Natural killer cell (primary cell): ENCODE data around the gene PEX26. TPM values are rescaled to one million over a fixed set of nuclear protein-coding genes. Genes with fewer than 3 reads are reported as not detected.
"Not testable (repeated sequence)": the region's sequence is repeated elsewhere in the genome, so short reads cannot be mapped to it uniquely, and the experiment has no call there.

Source experiments
- ATAC-seq, 3 donors: fragments of 150-1000 bp in 2 of 3; fragments of 200-7000 bp in 1 of 3; cut with Tn5 transposase; 1 replicate in 1 of 3; 2 replicates in 2 of 3; pipeline ENCODE4 v1.10.0; 2021; ENCODE audit warnings: mild to moderate bottlenecking in 2 of 3, moderate library complexity in 2 of 3
- DNase-seq, 2 donors: peaks; one replicate each; pipeline versions ENCODE4 v3.0.0 to v3.0.0-alpha.2; 2013 to 2021; ENCODE audit warnings: mixed read lengths in 1 of 2
- H3K27ac ChIP-seq: one replicate; pipeline ENCODE4 v1.5.1; 2013; ENCODE audit warnings: mild to moderate bottlenecking, low read length
- H3K27me3 ChIP-seq: one replicate; pipeline ENCODE4 v1.6.1; 2013; ENCODE audit warnings: low read length; ENCODE audit not compliant: control insufficient read depth, insufficient read depth
- H3K36me3 ChIP-seq: one replicate; pipeline ENCODE4 v1.6.1; 2013; ENCODE audit warnings: low read length; ENCODE audit not compliant: control insufficient read depth, insufficient read depth
- H3K4me1 ChIP-seq: one replicate; pipeline ENCODE4 v1.6.1; 2013; ENCODE audit warnings: low read length; ENCODE audit not compliant: control insufficient read depth, insufficient read depth
- H3K4me3 ChIP-seq: one replicate; pipeline ENCODE4 v1.5.1; 2013; ENCODE audit warnings: low read length
- H3K9me3 ChIP-seq: one replicate; pipeline ENCODE4 v1.6.1; 2013; ENCODE audit warnings: low read length; ENCODE audit not compliant: control insufficient read depth, insufficient read depth
- H3K27ac Mint-ChIP-seq, 2 donors: one replicate each; pipeline ENCODE4 v1.8.0; 2022; ENCODE audit warnings: mild to moderate bottlenecking in 2 of 2, mixed read lengths in 2 of 2, moderate library complexity in 1 of 2
- H3K27me3 Mint-ChIP-seq, 2 donors: one replicate each; pipeline ENCODE4 v1.8.0; 2022; ENCODE audit warnings: low read depth in 2 of 2, mixed read lengths in 2 of 2
- H3K36me3 Mint-ChIP-seq: one replicate; pipeline ENCODE4 v1.8.0; 2022; ENCODE audit warnings: mixed read lengths
- H3K4me1 Mint-ChIP-seq, 2 donors: one replicate each; pipeline ENCODE4 v1.8.0; 2022; ENCODE audit warnings: mixed read lengths in 2 of 2
- H3K4me3 Mint-ChIP-seq: one replicate; pipeline ENCODE4 v1.8.0; 2022; ENCODE audit warnings: mild to moderate bottlenecking, moderate library complexity, mixed read lengths
- H3K9me3 Mint-ChIP-seq, 2 donors: one replicate each; pipeline ENCODE4 v1.8.0; 2022; ENCODE audit warnings: mixed read lengths in 2 of 2
- WGBS: methylation state at CpG from one replicate; pipeline ENCODE4 v1.1.7; 2013; ENCODE audit warnings: missing lambda C conversion rate; ENCODE audit not compliant: insufficient coverage; 5-methylcytosine and 5-hydroxymethylcytosine counted together
- intact Hi-C: fragments of 100-400 bp; cut with micrococcal nuclease; formaldehyde crosslinking; loops from one replicate; pipeline ENCODE4 v1.14.2; 2022
- total RNA-seq, 4 donors: library from RNA; stranded (reverse); fragments of 120-200 nt in 1 of 4; gene quantifications; one replicate each; pipeline versions ENCODE4 v1.2.3 to v1.2.4, GENCODE V29; 2013 to 2022
- TF ChIP-seq, protein P1 (sequence below): fragments of 200-600 bp; IDR thresholded peaks from one replicate; pipeline ENCODE4 v1.8.0; 2022; ENCODE audit warnings: antibody characterized with exemption

PEX26 gene
- total RNA-seq, 3 donors from 2014 or later (not counting 1 experiment from before 2014, with no cell fraction given), result 27.6 to 37.4 (median 31.2) TPM

DNA sequence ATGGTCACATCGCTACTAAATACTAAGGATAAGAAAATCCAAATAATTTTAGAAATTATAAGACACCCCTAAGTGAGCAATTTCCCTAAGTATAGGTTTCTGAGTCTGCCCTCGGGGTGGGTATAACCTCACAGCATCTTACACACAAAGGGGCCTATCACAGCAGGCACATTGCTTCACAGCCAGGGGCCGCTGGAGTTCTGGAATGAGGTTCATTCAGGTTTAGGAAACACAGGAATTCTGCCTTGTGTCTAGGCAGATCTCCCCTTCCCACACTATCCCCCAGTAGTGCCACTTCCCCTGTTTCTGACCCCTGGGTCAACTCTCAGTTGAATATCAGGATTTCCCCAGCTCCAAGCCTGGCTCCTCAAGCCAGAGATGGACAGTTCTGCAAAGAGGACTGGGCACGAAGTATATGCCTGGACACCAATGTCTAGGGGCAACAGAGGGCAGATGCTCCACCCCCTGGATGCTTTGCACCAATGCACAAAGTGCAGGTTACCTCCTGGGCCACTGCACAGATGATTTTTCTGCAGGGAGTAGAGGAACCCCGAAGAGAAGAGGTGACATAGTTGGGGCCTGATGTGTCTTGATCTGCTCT is 44.3 kb downstream of the PEX26 start:
- 88% methylated on average over 4 of the region's 5 CpGs for WGBS
- H3K4me3 Mint-ChIP-seq, result no peak overlapping the region
- no peak overlapping the region for H3K27ac Mint-ChIP-seq
- intact Hi-C loops, result no loop called here
- no peaks in the 10 kb centered on the region for H3K36me3 Mint-ChIP-seq
- DNase-seq, result no peak
- Histone ChIP-seq H3K4me3 (no peak overlapping the region), H3K36me3 (peaks cover 1% of the 10 kb centered on the region), H3K27me3 (no peaks in the 10 kb centered on the region), H3K9me3 (no peaks in the 10 kb centered on the region), H3K27ac (no peak overlapping the region), H3K4me1 (peaks cover 12% of the 10 kb centered on the region)
- TF ChIP-seq, protein P1, sequence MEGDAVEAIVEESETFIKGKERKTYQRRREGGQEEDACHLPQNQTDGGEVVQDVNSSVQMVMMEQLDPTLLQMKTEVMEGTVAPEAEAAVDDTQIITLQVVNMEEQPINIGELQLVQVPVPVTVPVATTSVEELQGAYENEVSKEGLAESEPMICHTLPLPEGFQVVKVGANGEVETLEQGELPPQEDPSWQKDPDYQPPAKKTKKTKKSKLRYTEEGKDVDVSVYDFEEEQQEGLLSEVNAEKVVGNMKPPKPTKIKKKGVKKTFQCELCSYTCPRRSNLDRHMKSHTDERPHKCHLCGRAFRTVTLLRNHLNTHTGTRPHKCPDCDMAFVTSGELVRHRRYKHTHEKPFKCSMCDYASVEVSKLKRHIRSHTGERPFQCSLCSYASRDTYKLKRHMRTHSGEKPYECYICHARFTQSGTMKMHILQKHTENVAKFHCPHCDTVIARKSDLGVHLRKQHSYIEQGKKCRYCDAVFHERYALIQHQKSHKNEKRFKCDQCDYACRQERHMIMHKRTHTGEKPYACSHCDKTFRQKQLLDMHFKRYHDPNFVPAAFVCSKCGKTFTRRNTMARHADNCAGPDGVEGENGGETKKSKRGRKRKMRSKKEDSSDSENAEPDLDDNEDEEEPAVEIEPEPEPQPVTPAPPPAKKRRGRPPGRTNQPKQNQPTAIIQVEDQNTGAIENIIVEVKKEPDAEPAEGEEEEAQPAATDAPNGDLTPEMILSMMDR, result no peak
- ATAC-seq, result no peak
- no peaks in the 10 kb centered on the region for H3K27me3 Mint-ChIP-seq
- H3K9me3 Mint-ChIP-seq, result no peaks in the 10 kb centered on the region
- H3K4me1 Mint-ChIP-seq, result peaks cover 18 to 22% of the 10 kb centered on the region in 2 donors

- H3K4me1 ChIP-seq, result peaks cover 12% of the 10 kb centered on the region
- H3K27me3 ChIP-seq, H3K9me3 Mint-ChIP-seq, H3K36me3 ChIP-seq, H3K27me3 Mint-ChIP-seq, H3K4me3 Mint-ChIP-seq, H3K27ac Mint-ChIP-seq, ATAC-seq, intact Hi-C loops, H3K4me3 ChIP-seq, DNase-seq, H3K9me3 ChIP-seq, H3K36me3 Mint-ChIP-seq, H3K27ac ChIP-seq: not testable (repeated sequence)
- peaks cover 15 to 19% of the 10 kb centered on the region in 2 donors for H3K4me1 Mint-ChIP-seq
- 96% methylated on average over 19 of the region's 19 CpGs for WGBS
These were observed 45.8 kb downstream of the PEX26 start for GRCh38 chr22:18123476-18124025.

DNA sequence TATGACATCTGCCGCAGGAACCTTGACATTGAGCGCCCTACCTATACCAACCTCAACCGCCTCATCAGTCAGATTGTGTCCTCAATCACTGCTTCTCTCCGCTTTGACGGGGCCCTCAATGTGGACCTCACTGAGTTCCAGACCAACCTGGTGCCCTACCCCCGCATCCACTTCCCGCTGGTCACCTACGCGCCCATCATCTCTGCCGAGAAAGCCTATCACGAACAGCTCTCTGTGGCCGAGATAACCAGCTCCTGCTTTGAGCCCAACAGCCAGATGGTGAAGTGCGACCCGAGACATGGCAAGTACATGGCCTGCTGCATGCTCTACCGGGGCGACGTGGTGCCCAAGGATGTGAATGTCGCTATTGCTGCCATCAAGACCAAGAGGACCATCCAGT is 48.8 kb downstream of the PEX26 start:
- H3K4me1 Mint-ChIP-seq, result no peaks in the 10 kb centered on the region
- H3K4me3 Mint-ChIP-seq, result no peak overlapping the region
- H3K9me3 ChIP-seq, result no peaks in the 10 kb centered on the region
- no peak overlapping the region for H3K27ac ChIP-seq
- H3K4me3 ChIP-seq, result no peak overlapping the region
- H3K27ac Mint-ChIP-seq, result no peak overlapping the region
- H3K27me3 ChIP-seq, result no peaks in the 10 kb centered on the region
- TF ChIP-seq, protein P1, result no peak
- peaks cover 3% of the 10 kb centered on the region for H3K36me3 ChIP-seq
- no peaks in the 10 kb centered on the region for H3K27me3 Mint-ChIP-seq
- no peaks in the 10 kb centered on the region for H3K9me3 Mint-ChIP-seq
- ATAC-seq (no peak), DNase-seq (no peak)
- WGBS, result 98% methylated on average over 18 of the region's 18 CpGs
- intact Hi-C loops, result no loop called here
- no peaks in the 10 kb centered on the region for H3K4me1 ChIP-seq
- no peaks in the 10 kb centered on the region for H3K36me3 Mint-ChIP-seq

DNA sequence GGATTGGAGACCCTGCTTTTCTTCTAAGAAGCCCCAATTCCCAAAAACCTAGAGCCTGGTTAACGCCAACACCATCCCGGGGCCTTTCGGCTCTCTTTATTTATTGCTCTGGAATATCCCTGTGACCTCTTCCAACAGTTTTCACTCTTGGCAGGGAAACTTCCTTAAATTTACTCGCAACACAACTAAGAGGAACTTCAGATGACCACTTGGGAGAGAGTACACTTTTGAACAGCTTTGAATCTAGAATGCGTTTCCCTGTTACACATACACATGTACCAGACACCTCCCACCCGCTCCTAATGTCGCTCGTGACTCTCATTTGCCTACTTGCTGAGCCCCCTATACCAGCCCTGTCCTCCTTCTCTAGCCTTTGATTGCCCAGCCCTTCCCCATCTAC is 52.2 kb downstream of the PEX26 start:
- peaks cover 3% of the 10 kb centered on the region for H3K36me3 ChIP-seq
- 95% methylated on average over 8 of the region's 8 CpGs for WGBS
- H3K4me3 Mint-ChIP-seq, result no peak overlapping the region
- H3K27ac ChIP-seq, result no peak overlapping the region
- intact Hi-C loops, result no loop called here
- H3K36me3 Mint-ChIP-seq, result no peaks in the 10 kb centered on the region
- H3K27me3 Mint-ChIP-seq, result no peaks in the 10 kb centered on the region
- no peaks in the 10 kb centered on the region for H3K4me1 ChIP-seq
- H3K9me3 ChIP-seq, result no peaks in the 10 kb centered on the region
- H3K9me3 Mint-ChIP-seq, result no peaks in the 10 kb centered on the region
- H3K27me3 ChIP-seq, result no peaks in the 10 kb centered on the region
- no peak for ATAC-seq
- TF ChIP-seq, protein P1, result no peak
- no peaks in the 10 kb centered on the region for H3K4me1 Mint-ChIP-seq
- DNase-seq, result no peak
- no peak overlapping the region for H3K4me3 ChIP-seq
- H3K27ac Mint-ChIP-seq, result no peak overlapping the region
